H1 (cell line): ENCODE data around the gene UCKL1. TPM values are rescaled to one million over a fixed set of nuclear protein-coding genes. Genes with fewer than 3 reads are reported as not detected.

Experiments
- CTCF ChIA-PET: fragments of 300-600 bp; sonication (Branson Sonifier 250); formaldehyde crosslinking; loops from one replicate; lab custom pipeline; 2021; ENCODE audit not compliant: partially characterized antibody; lab: Charles Lee
- POLR2A ChIA-PET: fragments of 300-600 bp; sonication (Branson Sonifier 250); formaldehyde crosslinking; loops from one replicate; lab custom pipeline; 2021; ENCODE audit warnings: inconsistent platforms; ENCODE audit not compliant: partially characterized antibody; lab: Charles Lee
- DNase-seq, 2 experiments: peaks; one replicate each; pipeline versions ENCODE4 v3.0.0 to v3.0.0-alpha.2; 2010 to 2022; ENCODE audit warnings: low spot score in 2 of 2, low read depth in 1 of 2, mixed read lengths in 1 of 2
- FAIRE-seq: peaks from 2 replicates; lab custom pipeline; 2011; peaks lifted over from hg19 to GRCh38; lab: Jason Lieb, UNC
- H2AFZ ChIP-seq: 2 replicates; pipeline ENCODE4 v1.8.1; 2012; ENCODE audit warnings: low read length, inconsistent platforms
- H2AK5ac ChIP-seq: 2 replicates; pipeline ENCODE4 v1.6.1; 2013; ENCODE audit warnings: low read depth, low read length
- H2BK120ac ChIP-seq: replicated peaks from 2 replicates; pipeline ENCODE3; 2013; ENCODE audit warnings: low read depth, low read length, inconsistent platforms
- H2BK12ac ChIP-seq: 2 replicates; pipeline ENCODE4 v1.6.1; 2013; ENCODE audit warnings: low read depth, low read length
- H2BK15ac ChIP-seq: 2 replicates; pipeline ENCODE4 v1.6.1; 2013; ENCODE audit warnings: low read length
- H2BK20ac ChIP-seq: 2 replicates; pipeline ENCODE4 v1.6.1; 2013; ENCODE audit warnings: low read length
- H2BK5ac ChIP-seq: 2 replicates; pipeline ENCODE4 v1.6.1; 2013; ENCODE audit warnings: low read depth, low read length
- H3K14ac ChIP-seq: 2 replicates; pipeline ENCODE4 v1.6.1; 2013; ENCODE audit warnings: inconsistent platforms; ENCODE audit not compliant: insufficient read length
- H3K18ac ChIP-seq: 2 replicates; pipeline ENCODE4 v1.6.1; 2013; ENCODE audit warnings: low read length; ENCODE audit errors: extremely low read depth
- H3K23ac ChIP-seq: 2 replicates; pipeline ENCODE4 v1.6.1; 2013; ENCODE audit warnings: inconsistent platforms; ENCODE audit not compliant: insufficient read length
- H3K23me2 ChIP-seq: 2 replicates; pipeline ENCODE4 v1.6.1; 2013; ENCODE audit warnings: low read depth, low read length
- H3K27ac ChIP-seq: 2 replicates; pipeline ENCODE4 v1.6.1; 2011; ENCODE audit warnings: low read depth, low read length, inconsistent platforms
- H3K27me3 ChIP-seq, 4 experiments: replicated peaks in 1 of 4; 1 replicate in 1 of 4; 2 replicates in 3 of 4; pipeline versions ENCODE4 v1.6.1 to v1.8.1; 2011 to 2013; ENCODE audit warnings: low read length in 3 of 4, mild to moderate bottlenecking in 3 of 4, inconsistent platforms in 2 of 4, mixed read lengths in 2 of 4, moderate library complexity in 1 of 4; ENCODE audit not compliant: control insufficient read depth in 3 of 4, insufficient read depth in 3 of 4; ENCODE audit errors: extremely low read depth in 1 of 4
- H3K36me3 ChIP-seq, 4 experiments: 2 replicates each; pipeline versions ENCODE4 v1.6.1 to v1.8.1; 2011 to 2013; ENCODE audit warnings: mild to moderate bottlenecking in 4 of 4, low read length in 3 of 4, moderate library complexity in 2 of 4, control low read depth in 1 of 4, inconsistent platforms in 1 of 4; ENCODE audit not compliant: insufficient read depth in 4 of 4, control insufficient read depth in 2 of 4
- H3K4ac ChIP-seq: replicated peaks from 2 replicates; pipeline ENCODE3; 2013; ENCODE audit warnings: low read length, low read depth, mixed read lengths, inconsistent platforms; ENCODE audit not compliant: insufficient read length
- H3K4me1 ChIP-seq, 4 experiments: replicated peaks in 1 of 4; 1 replicate in 1 of 4; 2 replicates in 3 of 4; pipeline versions ENCODE4 v1.6.1 to v1.8.1; 2011 to 2013; ENCODE audit warnings: low read length in 3 of 4, inconsistent platforms in 2 of 4, mixed read lengths in 1 of 4; ENCODE audit not compliant: insufficient read depth in 4 of 4, control insufficient read depth in 3 of 4
- H3K4me2 ChIP-seq, 2 experiments: 2 replicates each; pipeline versions ENCODE4 v1.6.1 to v1.8.1; 2011 to 2013; ENCODE audit warnings: low read depth in 2 of 2, low read length in 2 of 2, control low read depth in 1 of 2, inconsistent platforms in 1 of 2, mild to moderate bottlenecking in 1 of 2; ENCODE audit not compliant: insufficient read depth in 1 of 2
- H3K4me3 ChIP-seq, 4 experiments: fragments of 200-600, 300-600 bp in 1 of 4; sonication (generic), shearing (Covaris generic), sonication (Bioruptor Twin) in 1 of 4; 2 replicates each; pipeline versions ENCODE4 v1.5.1 to v1.8.1; 2011 to 2016; ENCODE audit warnings: low read length in 4 of 4, low read depth in 3 of 4, control low read depth in 2 of 4, inconsistent platforms in 2 of 4, mild to moderate bottlenecking in 2 of 4, mixed read lengths in 1 of 4, moderate library complexity in 1 of 4; ENCODE audit not compliant: insufficient read depth in 2 of 4; ENCODE audit errors: extremely low read depth in 1 of 4
- H3K56ac ChIP-seq: replicated peaks from 2 replicates; pipeline ENCODE3; 2013; ENCODE audit warnings: low read depth, mild to moderate bottlenecking, mixed read lengths, low read length, inconsistent platforms; ENCODE audit not compliant: insufficient read length
- H3K79me1 ChIP-seq: 2 replicates; pipeline ENCODE4 v1.6.1; 2013; ENCODE audit warnings: low read depth, low read length, control low read depth
- H3K79me2 ChIP-seq, 2 experiments: 2 replicates each; pipeline versions ENCODE4 v1.6.1 to v1.8.1; 2012 to 2013; ENCODE audit warnings: low read length in 2 of 2, mild to moderate bottlenecking in 2 of 2, inconsistent platforms in 1 of 2; ENCODE audit not compliant: insufficient read depth in 2 of 2, control insufficient read depth in 1 of 2
- H3K9ac ChIP-seq, 4 experiments: replicated peaks in 1 of 4; 1 replicate in 1 of 4; 2 replicates in 3 of 4; pipeline versions ENCODE4 v1.6.1 to v1.8.1; 2011 to 2013; ENCODE audit warnings: low read depth in 3 of 4, low read length in 3 of 4, control low read depth in 2 of 4, mild to moderate bottlenecking in 2 of 4, moderate library complexity in 2 of 4, inconsistent platforms in 1 of 4; ENCODE audit errors: extremely low read depth in 1 of 4
- H3K9me3 ChIP-seq, 2 experiments: 2 replicates each; pipeline versions ENCODE4 v1.6.1 to v1.8.1; 2012 to 2013; ENCODE audit warnings: mild to moderate bottlenecking in 2 of 2, moderate library complexity in 2 of 2, control low read depth in 1 of 2, inconsistent platforms in 1 of 2, low read depth in 1 of 2, low read length in 1 of 2, mixed read lengths in 1 of 2; ENCODE audit not compliant: insufficient read depth in 2 of 2
- H4K20me1 ChIP-seq, 2 experiments: replicated peaks in 1 of 2; 2 replicates each; pipeline versions ENCODE3 to v1.8.1; 2011 to 2013; ENCODE audit warnings: inconsistent platforms in 2 of 2, low read length in 2 of 2, mild to moderate bottlenecking in 1 of 2; ENCODE audit not compliant: insufficient read depth in 2 of 2, control insufficient read depth in 1 of 2
- H4K5ac ChIP-seq: 2 replicates; pipeline ENCODE4 v1.6.1; 2013; ENCODE audit warnings: low read length, low read depth, mixed read lengths, inconsistent platforms; ENCODE audit not compliant: insufficient read length
- H4K8ac ChIP-seq: 2 replicates; pipeline ENCODE4 v1.8.0; 2013; ENCODE audit warnings: mild to moderate bottlenecking, moderate library complexity, low read length, inconsistent platforms; ENCODE audit not compliant: insufficient read depth; ENCODE audit errors: extremely low read depth
- H4K91ac ChIP-seq: replicated peaks from 2 replicates; pipeline ENCODE3; 2013; ENCODE audit warnings: low read length, mixed read lengths, inconsistent platforms; ENCODE audit not compliant: insufficient read length
- CHD1 ChIP-seq: IDR thresholded peaks from 2 replicates; pipeline ENCODE4 v1.6.1; 2012; ENCODE audit warnings: low read depth, low read length, improper control_type of control experiment
- RBBP5 ChIP-seq: IDR thresholded peaks from 2 replicates; pipeline ENCODE4 v1.7.1; 2012; ENCODE audit warnings: low read depth, mild to moderate bottlenecking, inconsistent platforms, low read length, moderate library complexity, borderline replicate concordance
- WGBS, 2 experiments: shearing (Covaris generic) in 1 of 2; methylation state at CpG; one replicate each; pipeline versions ENCODE4 v1.1.6 to v1.1.7; 2013 to 2015; ENCODE audit warnings: low lambda C conversion rate in 2 of 2, mixed read lengths in 2 of 2, inconsistent platforms in 1 of 2, low coverage in 1 of 2, missing lambda C conversion rate in 1 of 2; ENCODE audit not compliant: insufficient replicate concordance in 2 of 2, insufficient coverage in 1 of 2, insufficient read length in 1 of 2; ENCODE audit errors: extremely low coverage in 1 of 2, missing lambda C conversion rate in 1 of 2; 5-methylcytosine and 5-hydroxymethylcytosine counted together
- polyA plus RNA-seq, 7 experiments: library from polyadenylated mRNA; depleted of rRNA in 3 of 7; stranded (reverse) in 5 of 7; unstranded in 2 of 7; fragments of >200 nt in 5 of 7; fragments of 200-250 nt in 2 of 7; gene quantifications; 1 replicate in 5 of 7; 2 replicates in 1 of 7; 4 replicates in 1 of 7; pipeline versions ENCODE4 v1.2.1 to v1.2.3, GENCODE V29; 2011 to 2013; ENCODE audit warnings: missing spikeins in 2 of 7, mixed read lengths in 2 of 7
- total RNA-seq: library from RNA; stranded (reverse); fragmentation: NEBNext Ultra II Directional; extraction: Animal tissue kit (Norgen Biotek cat#: 25700); gene quantifications from 2 replicates; pipeline ENCODE4 v1.2.1, GENCODE V29; 2021

The UCKL1 gene
- total and polyA plus RNA-seq, 2 of the 8 experiments (the other 6 are each of a cell fraction or from before 2014, with no cell fraction given) = 36.5 to 91.2 TPM

DNA sequence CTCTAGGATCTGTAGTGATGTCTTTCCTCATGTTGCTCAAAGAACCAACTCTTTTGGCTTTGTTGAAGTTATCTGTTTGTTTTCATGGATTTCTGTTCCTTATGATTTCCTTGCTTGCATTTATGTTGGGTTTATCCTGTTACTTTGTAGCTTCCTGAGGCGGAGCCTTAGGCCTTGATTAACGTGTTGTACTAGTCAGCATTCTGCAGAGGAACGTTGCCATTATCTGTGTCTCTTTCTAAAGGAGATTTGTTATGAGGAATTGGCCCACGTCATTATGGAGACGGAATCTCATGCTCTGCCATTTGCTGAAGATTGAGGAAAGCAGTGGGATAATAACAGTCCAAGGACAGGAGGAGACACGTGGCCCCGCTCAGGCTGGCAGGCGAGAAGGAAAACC is 29.9 kb downstream of the UCKL1 start:
- Histone ChIP-seq H3K9ac (no peak overlapping the region), H3K18ac (no peak overlapping the region), H3K4me3 (no peak overlapping the region), H3K9me3 (no peaks in the 10 kb centered on the region), H3K4me1 (no peaks in the 10 kb centered on the region), H3K4ac (no peak overlapping the region), H2BK5ac (no peak overlapping the region), H2BK120ac (no peak overlapping the region), H4K91ac (no peak overlapping the region), H4K20me1 (peaks cover 4 to 7% of the 10 kb centered on the region in 2 experiments), H3K23ac (no peak overlapping the region), H3K79me1 (no peaks in the 10 kb centered on the region; the same call in 1 of the 2 replicates), H3K27ac (no peak overlapping the region), H4K5ac (no peak overlapping the region), H2AK5ac (no peak overlapping the region), H3K36me3 (peaks cover 2 to 25% (median 13%) of the 10 kb centered on the region in 4 experiments; a peak in 6 of 8 replicates), H4K8ac (no peak overlapping the region), H2BK12ac (no peak overlapping the region), H3K79me2 (peaks cover 0 to 5% of the 10 kb centered on the region in 2 experiments; a peak in 1 of 4 replicates), H3K14ac (no peak overlapping the region), H2BK15ac (no peak overlapping the region), H3K27me3 (no peaks in the 10 kb centered on the region), H2BK20ac (no peak overlapping the region), H2AFZ (no peak overlapping the region), H3K56ac (no peak overlapping the region), H3K4me2 (no peak overlapping the region), H3K23me2 (no peaks in the 10 kb centered on the region)
- no peak for FAIRE-seq
- DNase-seq = no peak
- ChIA-PET CTCF (interaction anchor here (6.2 kb wide), 1 partner anchor 8 kb away, joined by 57 read pairs; no protein-coding TSS in a partner anchor), POLR2A (no interaction called here)
- WGBS, 2 experiments = 97% methylated on average over 8 of the region's 8 CpGs; no CpG with 5 or more reads in 1 of the 2 experiments
- TF ChIP-seq CHD1 (no peak), RBBP5 (no peak)
